Measurements from ENCODE around the gene SAE1.
"Not testable (repeated sequence)": the region's sequence is repeated elsewhere in the genome, so short reads cannot be mapped to it uniquely, and the experiment has no call there.

SAE1 gene

GRCh38 chr19:47240996-47241918 is 110.6 kb downstream of the SAE1 start:
- DNase-seq: peak; percentile 77

- DNase-seq: no peak
These were observed 111.4 kb downstream of the SAE1 start for GRCh38 chr19:47241919-47242577.

- DNase-seq: no peak
These were observed 112.7 kb downstream of the SAE1 start for GRCh38 chr19:47243364-47243775.

- peak; percentile 97 for DNase-seq
These were observed 113.3 kb downstream of the SAE1 start for GRCh38 chr19:47243776-47244547.

- DNase-seq: peak; percentile 75
These were observed 116.8 kb downstream of the SAE1 start for GRCh38 chr19:47247308-47247990.

GRCh38 chr19:47253016-47253415 is 122.4 kb downstream of the SAE1 start:
- DNase-seq: not testable (repeated sequence)

GRCh38 chr19:47253467-47253881 is 122.8 kb downstream of the SAE1 start:
- DNase-seq: peak; percentile 91

- no peak for DNase-seq
These were observed 123.3 kb downstream of the SAE1 start for GRCh38 chr19:47253970-47254369.

- peak; percentile 95 for DNase-seq
These were observed 125.5 kb downstream of the SAE1 start, which contains the start of gene CCDC9 for GRCh38 chr19:47255879-47256692. Gene CCDC9 (plus strand): TSS chr19:47256525. CDS start chr19:47258401, 1,876 bp downstream.

GRCh38 chr19:47256693-47257410 is 126.2 kb downstream of the SAE1 start:
- peak; percentile 97 for DNase-seq

GRCh38 chr19:47257411-47258169 is 127.0 kb downstream of the SAE1 start:
- no peak for DNase-seq

GRCh38 chr19:47258434-47258833 is 127.8 kb downstream of the SAE1 start:
- DNase-seq: no peak

GRCh38 chr19:47258895-47259555 is 128.4 kb downstream of the SAE1 start:
- no peak for DNase-seq
